Kidney (tissue), 14 donors: Measurements from ENCODE around the gene MAPKBP1. TPM values are rescaled to one million over a fixed set of nuclear protein-coding genes. Genes with fewer than 3 reads are reported as not detected.

ENCODE experiments used
- DNase-seq, 5 donors: peaks; one replicate each; pipeline ENCODE4 v3.0.0-alpha.2; 2013 to 2020
- FAIRE-seq: peaks from 2 replicates; lab custom pipeline; 2012; peaks lifted over from hg19 to GRCh38; lab: Jason Lieb, UNC
- H3K27ac ChIP-seq, 2 donors: one replicate each; pipeline ENCODE4 v1.7.0; 2013; ENCODE audit warnings: low read depth in 2 of 2, low read length in 2 of 2, inconsistent platforms in 1 of 2
- H3K27me3 ChIP-seq: one replicate; pipeline ENCODE4 v1.7.1; 2013; ENCODE audit warnings: low read length, inconsistent platforms; ENCODE audit not compliant: control insufficient read depth, insufficient read depth
- H3K36me3 ChIP-seq, 3 donors: one replicate each; pipeline versions ENCODE4 v1.7.0 to v1.7.1; 2013; ENCODE audit warnings: low read length in 3 of 3, control low read depth in 1 of 3, inconsistent platforms in 1 of 3; ENCODE audit not compliant: insufficient read depth in 3 of 3, control insufficient read depth in 2 of 3
- H3K4me1 ChIP-seq, 3 donors: one replicate each; pipeline versions ENCODE4 v1.7.0 to v1.7.1; 2013; ENCODE audit warnings: low read length in 3 of 3, inconsistent platforms in 1 of 3, low read depth in 1 of 3; ENCODE audit not compliant: control insufficient read depth in 2 of 3, insufficient read depth in 2 of 3
- H3K4me3 ChIP-seq, 3 donors: one replicate each; pipeline versions ENCODE4 v1.7.0 to v1.8.1; 2013; ENCODE audit warnings: low read length in 3 of 3, control low read depth in 1 of 3, inconsistent platforms in 1 of 3
- H3K9ac ChIP-seq, 3 donors: one replicate each; pipeline versions ENCODE4 v1.7.0 to v1.7.1; 2013; ENCODE audit warnings: low read length in 3 of 3, control low read depth in 1 of 3, inconsistent platforms in 1 of 3
- H3K9me3 ChIP-seq, 3 donors: one replicate each; pipeline versions ENCODE4 v1.7.0 to v1.7.1; 2013; ENCODE audit warnings: low read length in 3 of 3, control low read depth in 1 of 3, inconsistent platforms in 1 of 3; ENCODE audit not compliant: control insufficient read depth in 2 of 3, insufficient read depth in 1 of 3
- CTCF ChIP-seq: IDR thresholded peaks from 3 replicates; pipeline ENCODE4 v1.5.1; 2012; ENCODE audit warnings: mild to moderate bottlenecking, moderate library complexity, borderline replicate concordance; ENCODE audit not compliant: insufficient read depth; ENCODE audit errors: extremely low read depth
- intact Hi-C: fragments of 100-400 bp; cut with DNase I; formaldehyde crosslinking; loops from one replicate; pipeline ENCODE4 v1.11.1; 2022
- microRNA-seq: library from miRNA; unstranded; fragments of <30 nt; microRNA quantifications from one replicate; pipeline ENCODE4 v1.2.0, GENCODE V29; 2020
- polyA plus RNA-seq: library from polyadenylated mRNA; stranded (reverse); fragments of 350-450 nt; fragmentation: Illumina TruSeq; extraction: RNeasy Lipid Tissue Mini Kit (QIAGEN cat#74804); gene quantifications from one replicate; pipeline ENCODE4 v1.2.3, GENCODE V29; 2014; ENCODE audit warnings: low read depth, low replicate concordance; ENCODE audit not compliant: insufficient read depth
- total RNA-seq: library from RNA; stranded (reverse); fragmentation: NEBNext Ultra II Directional; extraction: Animal tissue kit (Norgen Biotek cat#: 25700); gene quantifications from one replicate; pipeline ENCODE4 v1.2.1, GENCODE V29; 2021
- donor health status: control.
- donor health status: control.
- donor health status: control.
- donor health status: control.
- donor health status: control.
- donor health status: DM: yes; HTN: yes; CAD: no.
- donor health status: Normal renal cell carcinoma (clear cell type).

Gene MAPKBP1
- total and polyA plus RNA-seq, 2 donors from 2014 or later = 3.7 to 28.6 TPM

- no peaks in the 10 kb centered on the region for H3K36me3 ChIP-seq
- H3K9me3 ChIP-seq = no peaks in the 10 kb centered on the region
- no peak overlapping the region for H3K9ac ChIP-seq
- H3K4me1 ChIP-seq = peaks cover 0 to 3% (median 0%) of the 10 kb centered on the region in 3 donors
- no peak for TF ChIP-seq CTCF
- no peaks in the 10 kb centered on the region for H3K27me3 ChIP-seq
- no peak overlapping the region for H3K4me3 ChIP-seq
- no peak for FAIRE-seq
- no peak for DNase-seq
- intact Hi-C loops = no loop called here
- H3K27ac ChIP-seq = no peak overlapping the region
These were observed 102.4 kb downstream of the MAPKBP1 start for GRCh38 chr15:41876689-41877088.

Small RNA genes within 50 kb of the gene (microRNA-seq; reads per million reads assigned to microRNA genes)
- not detected for gene MIR4310

Other genes with a start within 250 kb of the MAPKBP1 start
- 35.4 TPM for gene RPAP1, start 230.2 kb upstream of the MAPKBP1 start, total RNA-seq
- 8.0 TPM for gene RPAP1, start 230.2 kb upstream of the MAPKBP1 start, polyA plus RNA-seq
- gene TYRO3, start 215.3 kb upstream of the MAPKBP1 start, total RNA-seq = 2.5 TPM
- gene TYRO3, start 215.3 kb upstream of the MAPKBP1 start, polyA plus RNA-seq = 46.5 TPM
- 40.1 TPM for gene MGA, start 114.1 kb upstream of the MAPKBP1 start, total RNA-seq
- gene MGA, start 114.1 kb upstream of the MAPKBP1 start, polyA plus RNA-seq = 1.9 TPM
- gene JMJD7, start 53.6 kb downstream of the MAPKBP1 start, total RNA-seq = 16.2 TPM
- 17.6 TPM for gene JMJD7, start 53.6 kb downstream of the MAPKBP1 start, polyA plus RNA-seq
- 8.3 TPM for gene PLA2G4B, start 64.4 kb downstream of the MAPKBP1 start, total RNA-seq
- 4.8 TPM for gene PLA2G4B, start 64.4 kb downstream of the MAPKBP1 start, polyA plus RNA-seq
- gene SPTBN5, start 119.6 kb downstream of the MAPKBP1 start, total RNA-seq = 1.2 TPM
- gene SPTBN5, start 119.6 kb downstream of the MAPKBP1 start, polyA plus RNA-seq = 2.6 TPM
- gene EHD4, start 198.1 kb downstream of the MAPKBP1 start, total RNA-seq = 38.5 TPM
- 15.7 TPM for gene EHD4, start 198.1 kb downstream of the MAPKBP1 start, polyA plus RNA-seq
- not detected for gene PLA2G4E, start 246.6 kb downstream of the MAPKBP1 start, total RNA-seq
- gene PLA2G4E, start 246.6 kb downstream of the MAPKBP1 start, polyA plus RNA-seq = not detected